K562 (cell line): Measurements from ENCODE around the gene IL4R.

Experiments used
- CBFB ChIP-seq: sonication (generic); formaldehyde crosslinking; IDR thresholded peaks from 2 replicates; pipeline ENCODE4 v1.4.0; 2020; ENCODE audit warnings: mild to moderate bottlenecking, missing genetic modification reagents
- CTCF ChIP-seq, 3 experiments: IDR thresholded peaks in 2 of 3; conservative IDR thresholded peaks in 1 of 3; 2 replicates each; pipeline ENCODE4 v1.5.1; 2011 to 2012; ENCODE audit warnings: low read length in 3 of 3, mild to moderate bottlenecking in 3 of 3, control low read depth in 2 of 3, improper control_type of control experiment in 1 of 3, inconsistent platforms in 1 of 3, low read depth in 1 of 3, mixed read lengths in 1 of 3, moderate library complexity in 1 of 3; ENCODE audit not compliant: insufficient read depth in 2 of 3
- EGR1 ChIP-seq: fragments of 450-650 bp; conservative IDR thresholded peaks from 2 replicates; pipeline ENCODE4 v1.6.1; 2017; ENCODE audit warnings: mild to moderate bottlenecking
- EP300 ChIP-seq: IDR thresholded peaks from 2 replicates; pipeline ENCODE4 v1.6.1; 2012; ENCODE audit warnings: low read length, improper control_type of control experiment
- MYC ChIP-seq, 2 experiments: fragments of 250-450 bp in 1 of 2; sonication (Bioruptor Pico) in 1 of 2; IDR thresholded peaks; 2 replicates each; pipeline versions ENCODE4 v1.5.1 to v1.6.1; 2012 to 2021; ENCODE audit warnings: low read depth in 2 of 2, borderline replicate concordance in 1 of 2, improper control_type of control experiment in 1 of 2, low read length in 1 of 2, mild to moderate bottlenecking in 1 of 2, moderate library complexity in 1 of 2
- SIN3B ChIP-seq: fragments of 450-650 bp; IDR thresholded peaks from 2 replicates; pipeline ENCODE4 v1.6.1; 2017; ENCODE audit warnings: low read depth, mild to moderate bottlenecking, moderate library complexity
- TF ChIP-seq, protein P1 (sequence below): sonication (generic); formaldehyde crosslinking; IDR thresholded peaks from 2 replicates; pipeline ENCODE4 v1.5.0; 2020; ENCODE audit warnings: missing genetic modification reagents
- TF ChIP-seq, protein P2 (sequence below): sonication (generic); formaldehyde crosslinking; IDR thresholded peaks from 2 replicates; pipeline ENCODE4 v1.8.0; 2022; ENCODE audit warnings: missing genetic modification reagents, mild to moderate bottlenecking, borderline replicate concordance
- TF ChIP-seq, protein P3 (sequence below): fragments of 250-450 bp; sonication (Bioruptor Pico); IDR thresholded peaks from 2 replicates; pipeline ENCODE4 v1.5.0; 2021

DNA sequence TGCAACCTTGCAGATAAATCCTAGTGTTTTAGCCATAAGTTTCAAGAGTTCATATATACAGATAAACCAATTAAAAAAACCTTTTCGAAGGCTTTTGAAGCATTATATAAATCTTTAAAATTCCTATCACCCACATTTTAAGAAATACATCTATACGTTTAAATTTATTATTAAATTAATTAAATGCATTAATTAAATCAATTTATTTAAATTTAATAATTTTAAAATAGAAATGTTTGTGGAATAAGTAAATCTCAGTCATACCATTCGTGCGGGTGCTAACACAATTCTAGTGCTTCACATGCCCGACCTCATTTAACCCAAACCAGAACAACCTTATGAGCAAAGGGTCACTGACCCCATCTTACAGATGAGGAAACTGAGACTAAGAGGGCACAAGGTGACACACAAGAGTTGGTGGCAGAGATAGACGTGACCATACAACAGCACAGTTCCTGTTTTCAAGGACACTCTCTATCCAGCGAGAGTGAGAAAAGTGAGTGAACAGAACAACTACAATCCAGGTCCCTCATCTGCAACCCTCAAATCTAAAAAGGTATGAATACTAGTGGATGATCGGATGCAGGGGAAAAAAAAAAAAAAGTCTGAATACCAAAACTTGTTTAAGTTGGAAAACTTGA lies 46.6 kb upstream of the IL4R start:
- TF ChIP-seq, protein P1, sequence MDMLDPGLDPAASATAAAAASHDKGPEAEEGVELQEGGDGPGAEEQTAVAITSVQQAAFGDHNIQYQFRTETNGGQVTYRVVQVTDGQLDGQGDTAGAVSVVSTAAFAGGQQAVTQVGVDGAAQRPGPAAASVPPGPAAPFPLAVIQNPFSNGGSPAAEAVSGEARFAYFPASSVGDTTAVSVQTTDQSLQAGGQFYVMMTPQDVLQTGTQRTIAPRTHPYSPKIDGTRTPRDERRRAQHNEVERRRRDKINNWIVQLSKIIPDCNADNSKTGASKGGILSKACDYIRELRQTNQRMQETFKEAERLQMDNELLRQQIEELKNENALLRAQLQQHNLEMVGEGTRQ (CRISPR knock-in tag): no peak
- TF ChIP-seq EGR1 (no peak), CTCF (IDR thresholded peaks at IDR 0.05 in 2 of 3, conservative IDR thresholded peaks at IDR 0.05 in 1 of 3; ENCODE audit: insufficient read depth in 2 of 3, low read depth in 1 of 3, low read length in 3 of 3) (no peak), MYC (IDR thresholded peaks at IDR 0.05; ENCODE audit: low read depth, low read length) (no peak), MYC (CRISPR knock-in tag; IDR thresholded peaks at IDR 0.05; ENCODE audit: borderline replicate concordance, low read depth) (no peak), SIN3B (no peak), CBFB (CRISPR knock-in tag) (no peak), EP300 (no peak)
- TF ChIP-seq, protein P2, sequence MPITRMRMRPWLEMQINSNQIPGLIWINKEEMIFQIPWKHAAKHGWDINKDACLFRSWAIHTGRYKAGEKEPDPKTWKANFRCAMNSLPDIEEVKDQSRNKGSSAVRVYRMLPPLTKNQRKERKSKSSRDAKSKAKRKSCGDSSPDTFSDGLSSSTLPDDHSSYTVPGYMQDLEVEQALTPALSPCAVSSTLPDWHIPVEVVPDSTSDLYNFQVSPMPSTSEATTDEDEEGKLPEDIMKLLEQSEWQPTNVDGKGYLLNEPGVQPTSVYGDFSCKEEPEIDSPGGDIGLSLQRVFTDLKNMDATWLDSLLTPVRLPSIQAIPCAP (CRISPR knock-in tag): no peak
- TF ChIP-seq, protein P3, sequence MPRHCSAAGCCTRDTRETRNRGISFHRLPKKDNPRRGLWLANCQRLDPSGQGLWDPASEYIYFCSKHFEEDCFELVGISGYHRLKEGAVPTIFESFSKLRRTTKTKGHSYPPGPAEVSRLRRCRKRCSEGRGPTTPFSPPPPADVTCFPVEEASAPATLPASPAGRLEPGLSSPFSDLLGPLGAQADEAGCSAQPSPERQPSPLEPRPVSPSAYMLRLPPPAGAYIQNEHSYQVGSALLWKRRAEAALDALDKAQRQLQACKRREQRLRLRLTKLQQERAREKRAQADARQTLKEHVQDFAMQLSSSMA (CRISPR knock-in tag): no peak
